Astrocyte (in vitro differentiated cells and primary cell): Measurements from ENCODE around the gene GPD1. TPM values are rescaled to one million over a fixed set of nuclear protein-coding genes. Genes with fewer than 3 reads are reported as not detected.

Experiments
- DNase-seq: peaks from one replicate; pipeline ENCODE4 v3.0.0-alpha.2; 2010; ENCODE audit warnings: low read depth
- FAIRE-seq: peaks from 2 replicates; lab custom pipeline; 2011; peaks lifted over from hg19 to GRCh38; lab: Jason Lieb, UNC
- H2AFZ ChIP-seq: 2 replicates; pipeline ENCODE4 v1.6.0; 2012; ENCODE audit warnings: low read depth, low read length, inconsistent platforms
- H3K27ac ChIP-seq: 2 replicates; pipeline ENCODE4 v1.5.1; 2011; ENCODE audit warnings: low read depth, low read length, inconsistent platforms
- H3K27me3 ChIP-seq: 2 replicates; pipeline ENCODE4 v1.6.0; 2011; ENCODE audit warnings: low read length, inconsistent platforms; ENCODE audit not compliant: insufficient read depth
- H3K36me3 ChIP-seq: 2 replicates; pipeline ENCODE4 v1.5.1; 2011; ENCODE audit warnings: low read length, inconsistent platforms; ENCODE audit not compliant: insufficient read depth
- H3K4me1 ChIP-seq: 2 replicates; pipeline ENCODE4 v1.5.1; 2011; ENCODE audit warnings: low read length, inconsistent platforms; ENCODE audit not compliant: insufficient read depth
- H3K4me2 ChIP-seq: 2 replicates; pipeline ENCODE4 v1.6.0; 2012; ENCODE audit warnings: low read length, inconsistent platforms
- H3K4me3 ChIP-seq: 2 replicates; pipeline ENCODE4 v1.5.1; 2011; ENCODE audit warnings: low read depth, mild to moderate bottlenecking, low read length, inconsistent platforms; ENCODE audit not compliant: insufficient read depth
- H3K79me2 ChIP-seq: 2 replicates; pipeline ENCODE4 v1.6.0; 2012; ENCODE audit warnings: mild to moderate bottlenecking, low read length, inconsistent platforms; ENCODE audit not compliant: insufficient read depth
- H3K9ac ChIP-seq: 2 replicates; pipeline ENCODE4 v1.6.0; 2012; ENCODE audit warnings: mild to moderate bottlenecking, low read length, inconsistent platforms
- H3K9me3 ChIP-seq: 2 replicates; pipeline ENCODE4 v1.5.1; 2012; ENCODE audit warnings: low read depth, mild to moderate bottlenecking, low read length, inconsistent platforms; ENCODE audit not compliant: insufficient read depth
- H4K20me1 ChIP-seq: 2 replicates; pipeline ENCODE4 v1.6.0; 2012; ENCODE audit warnings: low read length, inconsistent platforms; ENCODE audit not compliant: insufficient read depth
- H3K27ac Mint-ChIP-seq: one replicate; pipeline ENCODE4 v1.8.0; 2021; ENCODE audit warnings: mild to moderate bottlenecking, mixed read lengths; ENCODE audit not compliant: unreplicated experiment
- H3K27me3 Mint-ChIP-seq: one replicate; pipeline ENCODE4 v1.8.0; 2021; ENCODE audit warnings: low read depth, mixed read lengths; ENCODE audit not compliant: unreplicated experiment
- H3K36me3 Mint-ChIP-seq: one replicate; pipeline ENCODE4 v1.8.0; 2021; ENCODE audit warnings: low read depth, mixed read lengths; ENCODE audit not compliant: unreplicated experiment
- H3K4me1 Mint-ChIP-seq: one replicate; pipeline ENCODE4 v1.8.0; 2021; ENCODE audit warnings: low read depth, mixed read lengths; ENCODE audit not compliant: unreplicated experiment
- H3K4me3 Mint-ChIP-seq: one replicate; pipeline ENCODE4 v1.8.0; 2021; ENCODE audit warnings: mild to moderate bottlenecking, moderate library complexity, mixed read lengths; ENCODE audit not compliant: unreplicated experiment
- H3K9me3 Mint-ChIP-seq: one replicate; pipeline ENCODE4 v1.8.0; 2021; ENCODE audit warnings: mild to moderate bottlenecking, mixed read lengths; ENCODE audit not compliant: unreplicated experiment
- EZH2 ChIP-seq: IDR thresholded peaks from 2 replicates; pipeline ENCODE4 v1.6.1; 2012; ENCODE audit warnings: mild to moderate bottlenecking, low read length, inconsistent platforms; ENCODE audit not compliant: insufficient read depth
- total RNA-seq: library from RNA; stranded (reverse); gene quantifications from 2 replicates; pipeline ENCODE4 v1.2.1, GENCODE V29; 2021
- TF ChIP-seq, protein P1 (sequence below): IDR thresholded peaks from 2 replicates; pipeline ENCODE4 v1.5.1; 2011; ENCODE audit warnings: low read depth, mild to moderate bottlenecking, inconsistent platforms, low read length, moderate library complexity; ENCODE audit not compliant: insufficient read depth

Gene GPD1
- total RNA-seq, 1 donor from 2014 or later: 0.59 TPM

DNA sequence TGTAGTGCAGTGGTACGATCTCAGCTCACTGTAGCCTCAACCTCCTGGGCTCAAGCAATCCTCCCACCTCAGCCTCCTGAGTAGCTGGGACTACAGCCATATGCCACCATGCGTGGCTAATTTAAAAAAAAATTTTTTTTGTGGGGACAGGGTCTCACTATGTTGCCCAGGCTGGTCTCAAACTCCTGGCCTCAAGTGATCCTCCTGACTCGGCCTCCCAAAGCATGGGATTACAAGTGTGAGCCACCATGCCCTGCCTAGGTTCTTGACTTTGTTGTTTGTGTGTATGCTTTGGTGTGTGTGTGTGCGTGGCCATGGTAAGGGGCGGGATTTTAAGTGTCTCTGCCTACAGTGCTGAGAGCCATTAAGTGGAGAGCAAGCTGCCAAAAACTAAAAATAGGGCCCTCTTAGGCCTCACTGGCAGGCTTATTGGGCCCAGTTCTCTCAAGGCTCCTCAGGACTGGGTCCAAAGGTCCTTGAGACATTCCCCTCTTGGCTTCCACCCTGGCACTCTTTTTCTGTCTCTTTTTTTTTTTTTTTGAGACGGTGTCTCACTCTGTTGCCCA lies 13.3 kb downstream of the GPD1 start:
- Histone ChIP-seq H2AFZ (no peak overlapping the region), H4K20me1 (peaks cover 36% of the 10 kb centered on the region), H3K9me3 (no peaks in the 10 kb centered on the region), H3K36me3 (no peaks in the 10 kb centered on the region), H3K79me2 (peaks cover 62% of the 10 kb centered on the region), H3K27ac (no peak overlapping the region), H3K9ac (no peak overlapping the region), H3K4me2 (no peak overlapping the region), H3K4me1 (no peaks in the 10 kb centered on the region), H3K27me3 (no peaks in the 10 kb centered on the region), H3K4me3 (no peak overlapping the region)
- H3K36me3 Mint-ChIP-seq: peaks cover 31% of the 10 kb centered on the region
- no peak overlapping the region for H3K4me3 Mint-ChIP-seq
- H3K9me3 Mint-ChIP-seq: no peaks in the 10 kb centered on the region
- no peaks in the 10 kb centered on the region for H3K27me3 Mint-ChIP-seq
- TF ChIP-seq EZH2: no peak
- TF ChIP-seq, protein P1, sequence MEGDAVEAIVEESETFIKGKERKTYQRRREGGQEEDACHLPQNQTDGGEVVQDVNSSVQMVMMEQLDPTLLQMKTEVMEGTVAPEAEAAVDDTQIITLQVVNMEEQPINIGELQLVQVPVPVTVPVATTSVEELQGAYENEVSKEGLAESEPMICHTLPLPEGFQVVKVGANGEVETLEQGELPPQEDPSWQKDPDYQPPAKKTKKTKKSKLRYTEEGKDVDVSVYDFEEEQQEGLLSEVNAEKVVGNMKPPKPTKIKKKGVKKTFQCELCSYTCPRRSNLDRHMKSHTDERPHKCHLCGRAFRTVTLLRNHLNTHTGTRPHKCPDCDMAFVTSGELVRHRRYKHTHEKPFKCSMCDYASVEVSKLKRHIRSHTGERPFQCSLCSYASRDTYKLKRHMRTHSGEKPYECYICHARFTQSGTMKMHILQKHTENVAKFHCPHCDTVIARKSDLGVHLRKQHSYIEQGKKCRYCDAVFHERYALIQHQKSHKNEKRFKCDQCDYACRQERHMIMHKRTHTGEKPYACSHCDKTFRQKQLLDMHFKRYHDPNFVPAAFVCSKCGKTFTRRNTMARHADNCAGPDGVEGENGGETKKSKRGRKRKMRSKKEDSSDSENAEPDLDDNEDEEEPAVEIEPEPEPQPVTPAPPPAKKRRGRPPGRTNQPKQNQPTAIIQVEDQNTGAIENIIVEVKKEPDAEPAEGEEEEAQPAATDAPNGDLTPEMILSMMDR: no peak
- DNase-seq: no peak
- H3K4me1 Mint-ChIP-seq: peaks cover 6% of the 10 kb centered on the region
- no peak overlapping the region for H3K27ac Mint-ChIP-seq
- no peak for FAIRE-seq

DNA sequence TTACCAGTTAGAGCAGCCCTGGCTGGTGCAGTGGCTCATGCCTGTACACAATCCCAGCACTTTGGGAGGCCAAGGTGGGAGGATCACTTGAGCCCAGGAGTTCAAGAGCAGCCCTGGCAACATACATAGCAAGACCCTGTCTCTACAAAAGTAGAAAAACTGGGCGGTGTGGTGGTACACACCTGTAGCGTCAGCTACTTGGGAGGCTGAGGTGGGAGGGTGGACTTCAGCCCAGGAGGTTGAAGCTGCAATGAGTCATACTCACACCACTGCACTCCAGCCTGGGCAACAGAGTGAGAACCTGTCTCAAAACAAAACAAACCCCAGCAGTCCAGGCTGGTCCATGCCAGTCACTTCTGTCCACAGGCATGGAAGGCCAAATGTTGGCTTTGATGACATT lies 15.6 kb downstream of the GPD1 start:
- FAIRE-seq (no peak), DNase-seq (no peak)
- Mint-ChIP-seq H3K4me1 (peaks cover 2% of the 10 kb centered on the region), H3K36me3 (peaks cover 36% of the 10 kb centered on the region), H3K4me3 (no peak overlapping the region), H3K9me3 (no peaks in the 10 kb centered on the region), H3K27me3 (no peaks in the 10 kb centered on the region), H3K27ac (no peak overlapping the region)
- Histone ChIP-seq H3K9me3 (no peaks in the 10 kb centered on the region), H2AFZ (no peak overlapping the region), H3K4me3 (no peak overlapping the region), H3K27me3 (no peaks in the 10 kb centered on the region), H4K20me1 (peaks cover 33% of the 10 kb centered on the region), H3K36me3 (no peaks in the 10 kb centered on the region), H3K4me2 (no peak overlapping the region), H3K9ac (no peak overlapping the region), H3K4me1 (no peaks in the 10 kb centered on the region), H3K79me2 (peaks cover 42% of the 10 kb centered on the region), H3K27ac (no peak overlapping the region)
- TF ChIP-seq, protein P1: no peak
- no peak for TF ChIP-seq EZH2

DNA sequence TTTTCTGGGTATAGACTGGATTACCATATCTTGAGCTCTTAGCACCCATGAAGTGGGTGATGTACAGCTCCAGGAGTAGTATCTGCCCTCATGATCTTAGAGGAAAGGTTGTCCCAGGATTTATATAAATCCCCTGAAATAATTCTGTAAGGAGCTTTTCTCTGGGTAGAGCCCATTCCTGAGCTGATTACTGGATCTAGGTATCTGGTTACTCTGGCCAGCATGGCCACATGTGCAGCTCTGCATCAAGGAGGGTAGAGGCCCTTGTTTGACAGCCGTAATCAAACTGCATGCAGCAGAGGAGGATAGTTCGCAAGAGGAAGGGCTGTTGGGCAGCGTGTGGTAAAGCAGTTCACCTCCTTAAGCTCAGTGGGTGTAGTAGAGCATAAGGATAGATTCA lies 16.7 kb downstream of the GPD1 start:
- no peak for DNase-seq
- H3K4me2 ChIP-seq: no peak overlapping the region

More for the DNA sequence above, 16.7 kb downstream of the GPD1 start:
- Mint-ChIP-seq H3K4me1 (peaks cover 4% of the 10 kb centered on the region), H3K36me3 (peaks cover 36% of the 10 kb centered on the region), H3K9me3 (no peaks in the 10 kb centered on the region), H3K27me3 (no peaks in the 10 kb centered on the region), H3K27ac (no peak overlapping the region), H3K4me3 (no peak overlapping the region)
- Histone ChIP-seq H2AFZ (no peak overlapping the region), H3K9ac (no peak overlapping the region), H3K4me1 (no peaks in the 10 kb centered on the region), H3K4me3 (no peak overlapping the region), H3K27me3 (no peaks in the 10 kb centered on the region), H3K9me3 (no peaks in the 10 kb centered on the region), H4K20me1 (peaks cover 33% of the 10 kb centered on the region), H3K27ac (no peak overlapping the region), H3K79me2 (peaks cover 36% of the 10 kb centered on the region), H3K36me3 (no peaks in the 10 kb centered on the region)
- no peak for TF ChIP-seq EZH2
- TF ChIP-seq, protein P1: no peak
- FAIRE-seq: no peak
